ENCODE results near the gene CPLX3. TPM values are rescaled to one million over a fixed set of nuclear protein-coding genes. Genes with fewer than 3 reads are reported as not detected.
A peak's percentile ranks its signal among the peaks of the same experiment; 100 is the strongest.

CPLX3 gene, protein sequence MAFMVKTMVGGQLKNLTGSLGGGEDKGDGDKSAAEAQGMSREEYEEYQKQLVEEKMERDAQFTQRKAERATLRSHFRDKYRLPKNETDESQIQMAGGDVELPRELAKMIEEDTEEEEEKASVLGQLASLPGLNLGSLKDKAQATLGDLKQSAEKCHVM
- total RNA-seq: under 1 TPM; 0.15 to 0.19 TPM

- no peaks in the 10 kb centered on the region for H3K36me3 Mint-ChIP-seq (ENCODE audit: low read depth)
- peak; percentile 12 for ATAC-seq (replicated peaks)
- peaks cover 14% of the 10 kb centered on the region for H3K27me3 Mint-ChIP-seq
Observed at GRCh38 chr15:74826364-74826819, at the start of gene CPLX3. Gene CPLX3 (plus strand): TSS chr15:74826627. CDS start chr15:74826704, 77 bp downstream.

DNA sequence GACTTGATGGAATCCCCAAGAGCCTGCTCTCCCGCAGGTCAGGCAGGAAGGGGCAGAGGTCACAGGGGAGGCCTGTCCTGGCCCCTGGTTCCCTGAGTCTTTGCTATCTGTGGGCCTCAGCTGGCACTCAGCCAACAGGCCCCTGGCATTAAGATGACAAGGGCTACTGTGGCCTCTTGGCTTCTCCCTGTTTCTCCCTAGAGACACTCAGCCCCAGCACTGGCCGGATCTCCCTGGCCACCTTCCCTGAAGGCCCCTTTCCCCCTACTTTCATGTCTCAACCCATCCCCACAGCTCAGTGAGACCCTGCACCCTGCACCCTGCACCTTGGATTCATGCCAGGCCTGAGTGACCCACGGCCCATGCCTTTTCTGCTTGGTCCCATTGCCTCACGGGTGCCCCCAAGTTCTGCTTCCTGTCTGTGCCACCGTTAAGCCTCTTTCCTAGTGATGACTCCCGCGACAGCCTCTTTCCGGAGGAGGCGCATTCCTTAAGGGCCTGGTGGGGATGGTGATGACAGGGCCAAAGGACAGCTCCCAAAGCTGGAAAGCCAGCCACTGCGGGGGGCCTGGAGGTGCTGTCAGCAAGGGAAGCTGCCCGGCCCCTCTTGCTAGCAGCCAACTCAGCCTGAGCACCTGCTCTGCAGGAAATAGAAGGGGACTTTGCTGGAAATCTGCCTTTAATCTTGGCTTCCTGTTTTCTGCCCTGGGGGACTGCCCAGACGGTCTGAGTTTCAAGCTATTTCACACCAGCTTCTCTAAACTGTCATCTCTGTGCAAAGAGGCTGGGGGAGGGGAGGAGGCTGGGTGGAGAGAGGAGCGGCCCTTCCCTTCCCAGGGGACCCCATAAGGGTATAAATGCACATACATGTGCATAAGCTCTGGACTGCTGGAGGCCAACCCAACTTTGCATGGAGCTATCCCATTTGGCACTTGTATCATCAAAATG is 49.3 kb upstream of the CPLX3 start:
- peak; percentile 54 for ATAC-seq (replicated peaks)
- Mint-ChIP-seq H3K4me1 (peaks cover 53% of the 10 kb centered on the region), H3K36me3 (ENCODE audit: low read depth) (peaks cover 6% of the 10 kb centered on the region), H3K9me3 (no peaks in the 10 kb centered on the region), H3K27me3 (no peaks in the 10 kb centered on the region), H3K27ac (peak overlapping the region; percentile 99), H3K4me3 (peak overlapping the region; percentile 82)

More at GRCh38 chr15:74826364-74826819, at the start of gene CPLX3:
- Mint-ChIP-seq H3K4me3 (no peak within 1 kb of the TSS), H3K9me3 (no peaks in the 10 kb centered on the region), H3K4me1 (peaks cover 5% of the 10 kb centered on the region), H3K27ac (no peak within 1 kb of the TSS)

DNA sequence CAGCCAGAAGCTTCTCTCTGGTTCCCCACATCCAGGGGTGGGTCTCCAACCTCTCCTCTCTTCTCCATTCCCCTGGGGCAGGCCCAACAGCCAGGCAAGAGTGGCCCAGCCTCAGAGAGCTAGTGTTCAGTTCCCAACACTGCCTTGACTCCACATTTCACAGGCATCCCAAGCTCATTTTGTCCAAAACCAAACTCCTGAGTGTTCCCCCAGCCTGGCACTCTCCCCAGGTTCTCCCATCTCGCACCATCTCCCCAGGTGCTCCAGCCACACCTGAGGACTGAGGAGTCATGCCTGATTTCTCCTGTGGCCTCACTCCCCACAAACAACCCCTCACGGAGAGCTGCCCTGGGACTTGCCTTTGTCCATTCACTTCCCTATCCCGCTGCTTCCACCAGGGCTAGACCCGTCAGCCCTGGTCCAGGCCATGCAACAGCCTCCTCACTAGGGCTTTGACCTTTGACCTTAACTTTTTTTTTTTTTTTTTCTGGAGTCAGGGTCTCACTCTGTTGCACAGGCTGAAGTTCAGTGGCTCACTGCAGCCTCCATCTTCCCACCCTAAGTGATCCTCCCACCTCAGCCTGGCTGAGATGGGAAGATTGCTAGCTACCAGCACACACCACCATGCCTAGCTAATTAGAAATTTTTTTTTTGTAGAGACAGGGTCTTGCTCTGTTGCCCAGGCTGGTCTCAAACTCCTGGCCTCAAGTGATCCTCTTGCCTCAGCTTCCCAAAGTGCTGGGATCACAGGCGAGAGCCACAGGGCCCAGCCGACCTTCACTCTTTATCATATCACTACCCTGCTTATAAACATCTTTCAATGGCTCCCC is 48.4 kb upstream of the CPLX3 start:
- H3K4me1 Mint-ChIP-seq: peaks cover 53% of the 10 kb centered on the region
- H3K4me3 Mint-ChIP-seq: peak overlapping the region; percentile 82
- H3K27me3 Mint-ChIP-seq: no peaks in the 10 kb centered on the region
- peak overlapping the region; percentile 99 for H3K27ac Mint-ChIP-seq
- no peaks in the 10 kb centered on the region for H3K9me3 Mint-ChIP-seq
- H3K36me3 Mint-ChIP-seq (ENCODE audit: low read depth): peaks cover 11% of the 10 kb centered on the region
- no peak for ATAC-seq (replicated peaks)

GRCh38 chr15:74778599-74778970 is 47.8 kb upstream of the CPLX3 start:
- no peaks in the 10 kb centered on the region for H3K27me3 Mint-ChIP-seq
- no peaks in the 10 kb centered on the region for H3K9me3 Mint-ChIP-seq
- H3K27ac Mint-ChIP-seq: peak overlapping the region; percentile 99

GRCh38 chr15:74779162-74779648 is 47.2 kb upstream of the CPLX3 start:
- no peaks in the 10 kb centered on the region for H3K27me3 Mint-ChIP-seq
- peak overlapping the region; percentile 99 for H3K27ac Mint-ChIP-seq
- H3K36me3 Mint-ChIP-seq (ENCODE audit: low read depth): peaks cover 23% of the 10 kb centered on the region
- no peaks in the 10 kb centered on the region for H3K9me3 Mint-ChIP-seq
- peaks cover 53% of the 10 kb centered on the region for H3K4me1 Mint-ChIP-seq
- peak overlapping the region; percentile 82 for H3K4me3 Mint-ChIP-seq
- no peak for ATAC-seq (replicated peaks)

More at GRCh38 chr15:74778599-74778970, 47.8 kb upstream of the CPLX3 start:
- no peak for ATAC-seq (replicated peaks)
- Mint-ChIP-seq H3K4me1 (peaks cover 53% of the 10 kb centered on the region), H3K4me3 (peak overlapping the region; percentile 82), H3K36me3 (ENCODE audit: low read depth) (peaks cover 17% of the 10 kb centered on the region)

DNA sequence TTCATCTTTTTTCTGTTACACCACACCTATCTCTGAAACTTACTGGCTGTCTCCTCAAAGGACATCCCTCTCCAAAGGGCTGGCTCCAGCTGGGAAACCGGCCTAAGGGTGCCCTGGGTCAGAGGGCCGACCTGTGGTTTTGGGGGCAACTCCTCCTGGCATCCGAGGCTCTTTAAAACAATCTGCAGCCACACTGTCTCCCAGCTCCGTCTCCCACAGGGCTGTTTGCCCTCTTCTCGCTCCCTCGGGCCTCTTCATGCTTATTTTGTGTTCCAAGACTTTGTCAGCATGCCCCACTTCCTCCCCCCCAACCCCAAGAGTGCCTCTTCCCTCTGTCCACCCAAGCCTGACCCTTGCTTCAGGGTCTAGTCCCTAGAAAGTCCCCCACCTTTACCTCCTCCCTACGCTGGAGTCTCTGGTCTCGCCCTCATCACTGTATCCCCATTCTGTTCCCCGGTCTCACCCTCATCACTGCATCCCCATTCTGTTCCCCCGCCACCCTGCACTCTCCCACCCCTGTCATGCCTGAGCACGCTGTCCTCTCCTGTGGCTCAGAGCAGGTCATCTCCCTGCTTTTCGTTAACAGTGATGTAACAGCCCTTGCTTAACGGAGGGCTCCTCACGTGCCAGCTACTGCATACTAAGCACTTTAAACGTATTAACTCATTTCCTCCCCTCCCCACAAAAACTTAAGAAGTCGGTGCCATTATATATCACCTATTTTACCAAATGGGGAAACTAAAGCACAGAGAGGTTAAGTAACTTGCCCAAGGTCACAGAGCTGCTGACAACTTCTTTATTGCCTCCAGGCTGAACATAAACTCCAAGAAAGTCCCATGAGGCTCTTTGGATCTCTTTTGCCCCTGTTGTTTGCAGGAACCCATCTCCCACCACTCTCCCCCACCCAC is 45.6 kb upstream of the CPLX3 start:
- Mint-ChIP-seq H3K4me3 (peak overlapping the region; percentile 82), H3K27me3 (no peaks in the 10 kb centered on the region), H3K9me3 (no peaks in the 10 kb centered on the region), H3K36me3 (ENCODE audit: low read depth) (peaks cover 39% of the 10 kb centered on the region), H3K4me1 (peaks cover 48% of the 10 kb centered on the region), H3K27ac (peak overlapping the region; percentile 99)
- ATAC-seq (replicated peaks): peak; percentile 29

DNA sequence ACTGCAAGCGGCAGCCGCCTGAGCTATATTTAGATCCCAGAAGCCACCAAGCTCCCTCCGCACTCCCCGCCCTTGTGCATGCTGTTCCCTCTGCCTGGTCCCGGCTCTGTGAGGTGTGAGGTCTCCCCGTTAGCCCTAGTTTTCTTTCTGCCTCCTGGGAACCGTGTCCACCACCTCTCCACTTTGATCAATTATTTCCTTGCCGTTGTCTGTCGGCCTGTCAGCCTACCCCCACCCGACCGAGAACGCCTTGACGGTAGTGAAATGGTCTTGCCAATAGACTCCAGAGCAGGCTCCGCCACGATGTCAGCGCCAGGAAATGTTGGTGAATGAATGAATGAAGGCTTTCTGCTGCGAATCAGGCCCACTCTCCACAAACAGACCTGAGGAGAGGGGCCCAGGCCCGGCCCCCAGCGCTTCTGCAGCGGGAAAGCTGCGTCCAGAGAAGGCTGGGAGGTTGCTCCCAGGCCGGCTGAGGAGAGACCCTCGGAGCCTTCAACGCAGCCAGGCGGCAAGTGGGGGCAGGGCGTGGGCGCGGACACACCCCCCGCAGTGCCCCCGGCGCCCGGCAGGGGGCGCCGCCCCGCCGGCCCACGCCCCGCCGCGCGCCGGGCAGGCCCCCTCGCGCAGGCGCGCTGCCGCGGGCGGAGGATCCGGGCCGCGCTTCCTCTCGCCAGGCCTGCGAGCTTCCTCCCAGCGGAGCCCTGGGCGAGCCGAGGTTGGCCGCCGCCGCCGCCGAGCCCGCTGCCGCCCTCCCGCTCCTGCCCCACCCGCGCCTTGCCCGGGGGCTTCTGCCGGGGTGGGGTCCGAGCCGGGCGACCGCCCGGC is 44.8 kb upstream of the CPLX3 start, which contains the start of gene CSK:
CSK (plus strand) TSS at position 650 of the 828 bp plus-strand sequence. CDS start 16,218 bp downstream, outside the sequence.
- peaks cover 49% of the 10 kb centered on the region for H3K4me1 Mint-ChIP-seq
- peak within 1 kb of the TSS; percentile 99 for H3K27ac Mint-ChIP-seq
- H3K27me3 Mint-ChIP-seq: no peaks in the 10 kb centered on the region
- H3K9me3 Mint-ChIP-seq: no peaks in the 10 kb centered on the region
- peak; percentile 53 for ATAC-seq (replicated peaks)
- H3K4me3 Mint-ChIP-seq: peak within 1 kb of the TSS; percentile 84
- H3K36me3 Mint-ChIP-seq (ENCODE audit: low read depth): peaks cover 48% of the 10 kb centered on the region

DNA sequence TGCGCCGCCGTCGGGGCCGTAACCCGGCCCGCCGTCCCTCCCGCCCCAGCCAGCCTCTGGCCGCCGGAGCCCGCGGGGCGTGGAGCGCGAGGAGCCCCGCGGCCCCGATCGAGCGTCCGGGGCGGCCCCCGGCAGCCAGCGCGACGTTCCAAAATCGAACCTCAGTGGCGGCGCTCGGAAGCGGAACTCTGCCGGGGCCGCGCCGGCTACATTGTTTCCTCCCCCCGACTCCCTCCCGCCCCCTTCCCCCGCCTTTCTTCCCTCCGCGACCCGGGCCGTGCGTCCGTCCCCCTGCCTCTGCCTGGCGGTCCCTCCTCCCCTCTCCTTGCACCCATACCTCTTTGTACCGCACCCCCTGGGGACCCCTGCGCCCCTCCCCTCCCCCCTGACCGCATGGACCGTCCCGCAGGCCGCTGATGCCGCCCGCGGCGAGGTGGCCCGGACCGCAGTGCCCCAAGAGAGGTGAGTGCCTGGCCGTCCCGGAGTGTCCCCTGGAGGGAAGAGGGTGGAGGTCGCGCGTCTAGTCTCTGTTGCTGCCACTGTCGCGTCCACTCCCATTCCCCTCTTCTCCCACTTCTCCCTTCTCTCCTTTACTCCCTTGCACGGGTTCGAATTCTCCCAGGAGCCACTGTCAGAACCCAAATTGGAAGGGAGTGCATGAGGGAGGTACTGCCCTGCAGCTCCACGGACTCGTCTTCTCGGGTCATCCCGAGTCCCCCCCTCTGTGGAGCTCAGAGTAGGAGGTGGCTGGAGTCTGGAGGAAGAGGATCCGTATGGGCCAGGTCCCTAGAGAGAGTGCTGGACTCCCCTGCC is 44.0 kb upstream of the CPLX3 start:
- ATAC-seq (replicated peaks): peak; percentile 10
- Mint-ChIP-seq H3K4me1 (peaks cover 47% of the 10 kb centered on the region), H3K36me3 (ENCODE audit: low read depth) (peaks cover 54% of the 10 kb centered on the region), H3K27me3 (no peaks in the 10 kb centered on the region), H3K9me3 (no peaks in the 10 kb centered on the region), H3K4me3 (peak overlapping the region; percentile 84), H3K27ac (peak overlapping the region; percentile 89)

- Mint-ChIP-seq H3K4me1 (peaks cover 46% of the 10 kb centered on the region), H3K4me3 (peak overlapping the region; percentile 84), H3K9me3 (no peaks in the 10 kb centered on the region), H3K27ac (peak overlapping the region; percentile 89), H3K36me3 (ENCODE audit: low read depth) (peaks cover 62% of the 10 kb centered on the region), H3K27me3 (no peaks in the 10 kb centered on the region)
- no peak for ATAC-seq (replicated peaks)
Observed at GRCh38 chr15:74783072-74783807, 43.2 kb upstream of the CPLX3 start.

DNA sequence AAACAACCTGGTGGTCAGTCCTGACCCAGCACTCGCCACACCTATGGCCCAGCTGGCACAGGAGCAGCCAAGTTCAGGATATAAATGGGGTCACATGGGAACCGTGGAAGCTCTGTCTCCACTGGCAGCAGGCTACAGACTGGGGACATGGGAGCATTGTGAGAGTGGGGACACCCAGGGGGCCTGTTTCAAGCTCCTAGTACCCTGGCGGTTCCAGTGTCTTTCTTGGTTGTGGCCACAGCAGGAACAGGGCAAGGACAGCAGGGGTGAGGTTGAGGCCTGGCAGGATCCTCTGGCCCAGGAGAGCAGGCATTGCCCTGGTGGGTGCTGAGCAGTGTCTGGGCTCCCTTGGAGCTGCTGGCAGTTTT is 42.6 kb upstream of the CPLX3 start:
- Mint-ChIP-seq H3K36me3 (ENCODE audit: low read depth) (peaks cover 68% of the 10 kb centered on the region), H3K27ac (peak overlapping the region; percentile 89), H3K4me3 (peak overlapping the region; percentile 84), H3K9me3 (no peaks in the 10 kb centered on the region), H3K27me3 (no peaks in the 10 kb centered on the region), H3K4me1 (peaks cover 45% of the 10 kb centered on the region)
- ATAC-seq (replicated peaks): no peak

DNA sequence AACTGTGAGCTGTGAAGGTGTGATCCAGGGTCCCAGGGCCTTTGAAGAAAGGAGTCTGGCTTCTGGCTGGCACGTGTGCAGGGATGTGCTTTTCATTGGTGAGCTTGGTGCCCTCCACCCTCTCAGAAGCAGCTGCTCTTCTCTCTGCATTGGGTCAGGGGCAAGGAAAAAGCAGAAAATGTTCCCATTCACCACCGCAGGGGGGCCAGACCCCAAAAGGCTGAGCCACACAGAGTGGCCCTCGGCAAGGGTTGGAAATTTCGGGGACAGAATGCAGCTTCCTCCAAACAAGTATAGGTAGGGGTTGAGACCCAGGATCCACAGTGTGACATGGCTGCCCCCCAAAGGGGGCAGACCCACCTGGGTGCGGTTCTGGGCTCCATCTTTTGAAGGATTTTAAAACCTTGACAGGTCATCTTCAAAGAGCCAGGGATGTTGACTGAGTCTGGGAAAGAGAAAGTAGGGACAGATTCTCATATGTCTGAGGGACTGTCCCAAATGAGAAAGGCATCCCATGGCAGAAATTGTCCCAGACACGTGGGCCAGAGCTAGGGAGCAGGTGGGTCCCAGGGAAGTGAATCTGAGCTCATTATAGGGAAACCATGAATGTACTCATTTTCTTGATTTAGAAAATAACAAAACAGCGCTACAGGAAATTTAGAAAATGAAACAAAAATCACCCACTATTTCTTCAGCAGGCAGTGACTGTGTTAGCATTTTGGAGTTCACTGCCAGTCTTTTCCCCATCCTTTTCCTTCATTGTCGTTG is 41.8 kb upstream of the CPLX3 start:
- no peak for ATAC-seq (replicated peaks)
- Mint-ChIP-seq H3K36me3 (ENCODE audit: low read depth) (peaks cover 76% of the 10 kb centered on the region), H3K4me3 (peak overlapping the region; percentile 84), H3K27me3 (no peaks in the 10 kb centered on the region), H3K27ac (peak overlapping the region; percentile 89), H3K4me1 (peaks cover 42% of the 10 kb centered on the region), H3K9me3 (no peaks in the 10 kb centered on the region)

Measured in activated T-helper 17 cell treated with anti-CD3 and anti-CD28 coated beads, Interleukin-2, amount 50 U/mL, for 72 hours (primary cell).